Measurements from ENCODE around the gene SNRPB.
"Not testable (repeated sequence)": the region's sequence is repeated elsewhere in the genome, so short reads cannot be mapped to it uniquely, and the experiment has no call there.

The SNRPB gene

GRCh38 chr20:2470423-2471193 is at the start of gene SNRPB:
TSS of gene SNRPB (minus strand) at chr20:2470789. CDS start at chr20:2470690, 99 bp downstream.
- peak; percentile 99 for DNase-seq (ENCODE audit: low read depth)

DNA sequence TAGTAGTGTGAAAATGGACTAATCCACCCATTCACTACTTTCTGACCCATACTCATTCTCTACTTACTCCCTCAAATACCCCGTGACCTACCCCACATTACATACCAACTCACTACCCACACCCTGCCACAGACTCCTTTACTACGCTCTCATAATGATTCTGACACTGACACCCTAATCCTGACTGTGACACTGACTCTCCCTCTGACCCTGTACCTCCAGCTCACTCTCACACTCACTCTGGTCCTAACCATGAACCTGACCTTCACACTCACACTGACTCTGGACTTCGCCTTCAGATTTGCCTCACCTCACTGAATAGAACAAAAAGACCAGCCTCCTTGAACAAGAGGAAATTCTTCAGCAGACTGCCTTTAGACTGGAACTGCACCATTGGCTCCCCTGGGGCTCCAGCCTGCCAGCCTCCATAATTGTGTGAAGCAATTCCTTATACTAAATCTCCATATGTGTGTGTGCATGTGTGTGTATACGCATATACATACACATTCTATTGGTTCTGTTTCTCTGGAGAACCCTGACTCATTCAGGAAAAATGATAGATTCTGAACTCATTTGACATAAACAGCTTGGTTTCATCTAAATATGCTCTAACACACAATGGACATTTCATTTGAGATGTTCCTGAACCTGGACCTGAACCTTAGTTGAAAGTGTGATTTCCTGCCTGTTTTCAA is 48.7 kb upstream of the SNRPB start:
- no peak for DNase-seq (ENCODE audit: low read depth)

- DNase-seq (ENCODE audit: low read depth): no peak
These were observed 48.0 kb upstream of the SNRPB start for GRCh38 chr20:2518558-2518957.

- DNase-seq (ENCODE audit: low read depth): no peak
These were observed 47.5 kb upstream of the SNRPB start for GRCh38 chr20:2518096-2518495.

GRCh38 chr20:2516399-2516798 is 45.8 kb upstream of the SNRPB start:
- DNase-seq (ENCODE audit: low read depth): no peak

DNA sequence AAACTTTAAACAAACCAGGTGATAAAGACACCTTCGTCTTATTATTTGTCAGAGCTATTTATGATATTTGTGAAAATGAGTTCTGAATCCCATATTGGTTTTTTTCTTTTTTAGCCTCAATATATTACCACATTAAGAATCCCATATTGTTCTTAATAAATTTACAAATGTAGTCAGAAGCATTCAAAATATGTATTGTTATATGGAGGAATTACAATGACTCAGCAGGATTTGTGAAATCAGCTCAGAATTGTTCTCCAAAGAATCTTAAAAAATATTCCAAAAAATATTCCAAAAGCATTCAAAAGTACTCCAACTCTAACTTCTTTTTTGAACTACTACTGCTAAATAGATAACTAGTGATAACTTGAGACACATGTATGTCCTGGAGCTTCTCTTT is 44.6 kb upstream of the SNRPB start:
- no peak for DNase-seq (ENCODE audit: low read depth)

- no peak for DNase-seq (ENCODE audit: low read depth)
These were observed 39.2 kb upstream of the SNRPB start for GRCh38 chr20:2509794-2510193.

DNA sequence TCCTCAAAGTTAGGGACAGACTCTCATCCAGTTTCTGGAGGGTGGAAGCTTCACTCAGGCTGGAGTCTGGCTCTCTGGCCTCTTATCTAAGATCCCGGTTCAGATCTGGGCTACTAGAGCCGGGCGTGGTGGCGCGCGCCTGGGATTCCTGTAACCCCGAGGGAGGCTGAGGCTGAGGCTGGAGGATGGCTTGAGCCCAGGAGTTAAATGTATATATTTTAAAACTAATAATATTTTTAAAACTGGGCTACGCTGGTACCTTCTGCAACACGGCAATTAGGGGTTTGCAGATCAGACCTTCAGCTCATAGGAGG is 38.8 kb upstream of the SNRPB start:
- no peak for DNase-seq (ENCODE audit: low read depth)

DNA sequence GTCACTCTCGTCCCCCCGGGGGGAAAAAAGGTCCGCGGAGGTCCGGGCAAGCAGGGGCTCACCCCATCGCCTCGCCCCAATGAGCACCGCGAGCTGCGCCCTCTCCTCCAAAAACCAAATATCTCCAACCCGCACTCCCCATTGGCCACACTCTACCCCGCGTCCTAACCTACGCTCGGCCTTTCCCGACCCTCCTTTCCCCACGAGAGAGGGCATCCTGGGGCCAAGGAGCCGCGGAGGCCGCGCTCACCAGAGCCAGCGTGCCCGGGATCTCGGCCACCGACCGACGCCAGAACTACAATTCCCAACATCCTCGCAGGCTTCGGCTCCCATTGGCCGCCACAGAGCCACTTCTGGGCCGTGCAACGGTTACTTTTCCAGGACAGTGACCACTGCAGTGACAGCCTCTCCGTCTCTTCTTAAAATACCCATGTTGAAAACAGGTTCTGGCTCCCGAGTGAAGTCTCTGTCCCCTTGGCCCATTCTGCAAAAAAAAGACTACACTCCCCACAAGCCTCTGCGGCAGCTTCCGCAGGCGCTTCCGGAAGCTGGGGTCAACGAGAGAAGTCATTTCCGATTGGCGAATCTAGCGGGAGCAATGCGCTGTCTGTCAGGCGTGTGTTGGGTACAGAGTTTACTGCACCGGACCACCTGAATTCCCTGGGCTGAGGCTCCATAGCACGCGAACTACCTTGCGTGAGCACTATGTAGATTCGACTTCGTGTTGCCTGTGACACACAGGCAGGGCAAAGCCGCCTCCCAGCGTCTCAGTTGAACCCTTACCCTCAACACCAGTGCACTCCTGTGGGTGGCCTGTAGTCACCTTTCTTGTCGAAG is 38.3 kb upstream of the SNRPB start, which contains the start of gene ZNF343:
Gene ZNF343 (minus strand): TSS at position 285 of the 837 bp plus-strand sequence. CDS start 15,020 bp downstream, outside the sequence.
- peak; percentile 59 for DNase-seq (ENCODE audit: low read depth)

- DNase-seq (ENCODE audit: low read depth): no peak
These were observed 37.5 kb upstream of the SNRPB start for GRCh38 chr20:2507875-2508630.

DNA sequence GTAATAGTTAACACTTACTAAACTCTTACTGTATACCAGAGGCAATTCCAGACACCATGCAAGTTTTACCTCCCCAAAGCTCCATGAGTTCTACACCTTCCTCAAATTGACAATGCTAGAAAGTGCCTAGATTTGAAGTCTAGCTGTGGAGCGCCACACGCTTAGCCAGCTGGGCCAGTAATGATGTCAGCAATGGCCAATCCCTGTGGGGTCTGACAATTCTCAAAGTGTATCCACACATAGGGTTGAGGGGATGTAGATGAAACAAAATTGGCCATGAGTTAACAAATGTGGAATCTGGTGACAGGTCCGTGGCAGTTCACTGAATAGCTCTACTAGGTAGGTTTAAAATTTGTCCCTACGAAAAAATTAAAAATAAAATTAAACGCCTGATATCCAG is 36.9 kb upstream of the SNRPB start:
- DNase-seq (ENCODE audit: low read depth): no peak

DNA sequence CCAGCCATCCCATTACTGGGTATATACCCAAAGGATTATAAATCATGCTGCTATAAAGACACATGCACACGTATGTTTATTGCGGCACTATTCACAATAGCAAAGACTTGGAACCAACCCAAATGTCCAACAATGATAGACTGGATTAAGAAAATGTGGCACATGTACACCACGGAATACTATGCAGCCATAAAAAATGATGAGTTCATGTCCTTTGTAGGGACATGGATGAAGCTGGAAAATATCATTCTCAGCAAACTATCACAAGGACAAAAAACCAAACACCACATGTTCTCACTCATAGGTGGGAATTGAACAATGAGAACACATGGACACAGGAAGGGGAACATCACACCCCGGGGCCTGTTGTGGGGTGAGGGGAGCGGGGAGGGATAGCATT is 35.8 kb upstream of the SNRPB start:
- DNase-seq (ENCODE audit: low read depth): not testable (repeated sequence)

- not testable (repeated sequence) for DNase-seq (ENCODE audit: low read depth)
These were observed 34.2 kb upstream of the SNRPB start for GRCh38 chr20:2504803-2505202.

GRCh38 chr20:2502808-2503384 is 32.3 kb upstream of the SNRPB start:
- not testable (repeated sequence) for DNase-seq (ENCODE audit: low read depth)

DNA sequence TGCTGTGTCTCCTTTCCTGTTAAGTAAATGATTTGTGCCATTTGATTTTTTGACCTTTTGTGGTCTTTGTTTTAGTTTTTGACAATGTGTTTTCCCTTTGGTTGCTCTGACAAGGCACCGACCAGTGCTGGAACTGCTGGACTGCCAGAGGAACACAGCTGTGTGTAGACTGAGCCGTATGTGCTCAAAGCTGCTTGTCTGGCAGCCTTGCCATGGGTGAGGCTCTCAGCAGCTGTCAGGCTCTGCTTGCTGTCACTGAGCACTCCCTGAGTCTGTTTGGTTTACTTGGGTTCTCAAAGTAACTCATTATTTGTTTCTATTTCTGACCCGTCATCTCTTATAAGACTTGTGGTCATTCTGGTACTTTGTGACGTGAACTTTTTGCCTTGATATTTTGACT is 15.1 kb upstream of the SNRPB start:
- DNase-seq (ENCODE audit: low read depth): no peak

GRCh38 chr20:2485080-2485479 is 14.5 kb upstream of the SNRPB start:
- DNase-seq (ENCODE audit: low read depth): no peak

DNA sequence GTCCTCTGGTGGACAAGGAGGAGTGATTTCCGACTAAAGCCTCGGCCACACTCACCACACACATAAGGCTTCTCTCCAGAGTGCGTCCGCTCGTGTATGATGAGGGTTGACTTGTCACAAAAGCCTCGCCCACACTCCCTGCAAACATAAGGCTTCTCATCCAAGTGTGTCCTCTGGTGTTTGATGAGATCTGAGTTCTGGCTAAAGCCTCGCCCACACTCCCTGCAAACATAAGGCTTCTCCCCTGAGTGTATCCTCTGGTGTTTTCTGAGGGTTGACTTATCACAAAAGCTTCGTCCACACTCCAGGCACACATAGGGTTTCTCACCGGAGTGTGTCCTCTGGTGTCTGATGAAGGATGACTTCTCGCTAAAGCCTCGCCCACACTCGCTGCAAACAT is 12.9 kb upstream of the SNRPB start:
- no peak for DNase-seq (ENCODE audit: low read depth)

GRCh38 chr20:2480381-2480780 is 9.8 kb upstream of the SNRPB start:
- DNase-seq (ENCODE audit: low read depth): no peak

DNA sequence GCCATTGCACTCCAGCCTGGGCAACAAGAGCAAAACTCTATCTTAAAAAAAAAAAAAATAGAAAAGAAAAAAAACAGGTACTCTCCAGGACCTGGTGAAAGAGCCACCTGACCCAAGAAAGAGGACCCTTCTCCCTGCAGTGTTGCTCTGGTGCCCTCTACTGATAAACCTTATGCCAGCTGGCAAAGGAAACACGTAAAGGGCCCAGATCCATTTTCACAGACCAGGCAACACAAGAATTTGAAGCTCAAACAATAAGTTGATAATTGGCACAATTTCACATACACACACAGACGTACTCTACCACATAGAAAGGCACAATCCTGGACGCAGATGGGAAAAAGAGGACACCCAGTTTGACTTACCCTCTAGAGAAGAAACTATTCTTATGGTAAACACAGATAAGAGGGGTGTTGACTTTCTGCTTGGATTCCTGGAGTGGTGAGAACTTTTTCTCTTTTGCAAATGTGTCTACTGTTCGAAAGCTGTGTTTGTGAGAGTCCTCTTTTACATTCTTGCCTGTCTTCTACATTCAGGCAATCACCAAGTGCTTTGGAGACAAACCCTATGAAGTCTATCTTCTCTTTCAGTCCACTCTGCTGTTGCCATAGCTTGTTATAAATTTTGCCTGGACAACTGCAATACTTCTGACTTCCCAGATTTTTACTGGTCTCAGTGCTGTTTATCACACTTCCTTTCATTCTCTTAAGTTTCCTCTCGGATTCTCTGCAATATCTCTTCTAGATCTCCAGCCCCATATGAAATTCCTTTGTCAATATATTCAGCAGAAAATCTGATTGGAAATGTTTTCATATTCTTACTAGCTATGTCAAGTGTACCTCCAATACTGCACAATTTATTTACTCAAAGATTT is 6.4 kb upstream of the SNRPB start:
- DNase-seq (ENCODE audit: low read depth): no peak
